Epithelial cell of proximal tubule (primary cell): ENCODE data around the gene FBXL15. TPM values are rescaled to one million over a fixed set of nuclear protein-coding genes. Genes with fewer than 3 reads are reported as not detected.

Experiments
- DNase-seq: peaks from one replicate; pipeline ENCODE4 v3.0.0-alpha.2; 2011; ENCODE audit warnings: low read depth
- H3K4me3 ChIP-seq: 2 replicates; pipeline ENCODE4 v1.5.1; 2011; ENCODE audit warnings: low read depth, mild to moderate bottlenecking, low read length
- total RNA-seq: library from RNA; depleted of rRNA; stranded (reverse); fragments of >200 nt; gene quantifications from 2 replicates; pipeline ENCODE4 v1.2.3, GENCODE V29; 2015
- TF ChIP-seq, protein P1 (sequence below): conservative IDR thresholded peaks from 2 replicates; pipeline ENCODE4 v1.5.1; 2012; ENCODE audit warnings: low read depth, mild to moderate bottlenecking, low read length

Gene FBXL15
- total RNA-seq, 1 donor from 2014 or later, result 34.6 TPM

DNA sequence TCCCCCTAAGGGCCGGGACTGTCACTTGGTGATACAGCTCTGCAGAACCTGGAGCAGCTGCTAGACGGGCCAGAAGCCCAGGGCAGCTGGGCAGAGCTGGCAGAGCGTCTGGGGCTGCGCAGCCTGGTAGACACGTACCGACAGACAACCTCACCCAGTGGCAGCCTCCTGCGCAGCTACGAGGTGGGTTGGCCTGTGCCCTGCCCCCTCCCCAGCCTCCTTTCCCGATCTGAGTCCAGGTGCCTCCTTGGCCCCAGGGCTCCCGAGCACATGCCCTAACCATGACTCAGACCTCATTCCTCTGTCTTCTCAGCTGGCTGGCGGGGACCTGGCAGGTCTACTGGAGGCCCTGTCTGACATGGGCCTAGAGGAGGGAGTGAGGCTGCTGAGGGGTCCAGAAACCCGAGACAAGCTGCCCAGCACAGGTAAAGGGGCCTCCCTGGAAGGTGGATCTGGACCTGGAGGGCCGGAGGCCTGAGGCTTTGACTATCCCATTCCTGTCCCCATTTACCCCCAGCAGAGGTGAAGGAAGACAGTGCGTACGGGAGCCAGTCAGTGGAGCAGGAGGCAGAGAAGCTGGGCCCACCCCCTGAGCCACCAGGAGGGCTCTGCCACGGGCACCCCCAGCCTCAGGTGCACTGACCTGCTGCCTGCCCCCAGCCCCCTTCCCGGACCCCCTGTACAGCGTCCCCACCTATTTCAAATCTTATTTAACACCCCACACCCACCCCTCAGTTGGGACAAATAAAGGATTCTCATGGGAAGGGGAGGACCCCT lies 18.7 kb upstream of the FBXL15 start:
- no peak overlapping the region for H3K4me3 ChIP-seq
- no peak for DNase-seq
- TF ChIP-seq, protein P1, sequence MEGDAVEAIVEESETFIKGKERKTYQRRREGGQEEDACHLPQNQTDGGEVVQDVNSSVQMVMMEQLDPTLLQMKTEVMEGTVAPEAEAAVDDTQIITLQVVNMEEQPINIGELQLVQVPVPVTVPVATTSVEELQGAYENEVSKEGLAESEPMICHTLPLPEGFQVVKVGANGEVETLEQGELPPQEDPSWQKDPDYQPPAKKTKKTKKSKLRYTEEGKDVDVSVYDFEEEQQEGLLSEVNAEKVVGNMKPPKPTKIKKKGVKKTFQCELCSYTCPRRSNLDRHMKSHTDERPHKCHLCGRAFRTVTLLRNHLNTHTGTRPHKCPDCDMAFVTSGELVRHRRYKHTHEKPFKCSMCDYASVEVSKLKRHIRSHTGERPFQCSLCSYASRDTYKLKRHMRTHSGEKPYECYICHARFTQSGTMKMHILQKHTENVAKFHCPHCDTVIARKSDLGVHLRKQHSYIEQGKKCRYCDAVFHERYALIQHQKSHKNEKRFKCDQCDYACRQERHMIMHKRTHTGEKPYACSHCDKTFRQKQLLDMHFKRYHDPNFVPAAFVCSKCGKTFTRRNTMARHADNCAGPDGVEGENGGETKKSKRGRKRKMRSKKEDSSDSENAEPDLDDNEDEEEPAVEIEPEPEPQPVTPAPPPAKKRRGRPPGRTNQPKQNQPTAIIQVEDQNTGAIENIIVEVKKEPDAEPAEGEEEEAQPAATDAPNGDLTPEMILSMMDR, result no peak

GRCh38 chr10:102402512-102402896 lies 18.1 kb upstream of the FBXL15 start:
- TF ChIP-seq, protein P1, result no peak
- no peak overlapping the region for H3K4me3 ChIP-seq
- no peak for DNase-seq

- TF ChIP-seq, protein P1, result no peak
- H3K4me3 ChIP-seq, result no peak overlapping the region
- no peak for DNase-seq
Measured at GRCh38 chr10:102403115-102403514, 17.5 kb upstream of the FBXL15 start.

DNA sequence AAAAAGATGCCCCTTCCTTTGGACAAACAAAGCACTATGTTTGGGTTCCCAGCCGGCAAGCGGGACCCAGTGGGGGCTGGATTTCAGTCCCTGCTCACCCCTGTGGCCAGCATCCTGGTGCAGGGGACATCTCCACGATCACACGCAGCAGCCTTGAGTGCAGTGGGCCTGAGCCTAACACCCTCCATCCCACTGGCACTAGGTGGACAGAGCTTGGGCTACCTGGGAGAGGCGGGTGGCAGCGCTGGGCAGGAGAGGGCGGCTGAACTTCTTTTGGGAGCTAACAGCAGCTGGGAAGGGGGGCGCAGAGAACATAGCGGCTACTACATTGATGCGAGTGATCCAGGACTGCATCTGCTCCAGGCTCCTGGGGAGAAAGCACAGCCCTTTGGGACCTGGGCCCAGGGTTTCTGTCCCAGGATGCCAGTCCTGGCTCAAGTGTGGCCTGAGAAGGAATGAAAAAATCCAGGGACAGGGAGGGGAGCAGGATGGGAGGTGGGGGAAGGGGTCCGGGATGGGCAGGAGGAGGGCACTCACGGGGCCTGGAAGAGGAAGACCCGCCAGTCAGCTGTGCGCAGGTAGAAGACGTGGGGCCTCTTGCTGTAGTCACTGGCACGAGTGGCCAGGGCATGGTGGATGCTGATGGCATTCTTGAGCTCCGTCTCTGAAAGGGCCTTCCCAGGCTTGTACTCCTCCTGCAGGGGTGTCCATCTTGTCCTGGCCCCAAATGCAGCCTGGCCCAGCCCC lies 16.1 kb upstream of the FBXL15 start:
- H3K4me3 ChIP-seq, result no peak overlapping the region
- TF ChIP-seq, protein P1, result no peak
- DNase-seq, result no peak

DNA sequence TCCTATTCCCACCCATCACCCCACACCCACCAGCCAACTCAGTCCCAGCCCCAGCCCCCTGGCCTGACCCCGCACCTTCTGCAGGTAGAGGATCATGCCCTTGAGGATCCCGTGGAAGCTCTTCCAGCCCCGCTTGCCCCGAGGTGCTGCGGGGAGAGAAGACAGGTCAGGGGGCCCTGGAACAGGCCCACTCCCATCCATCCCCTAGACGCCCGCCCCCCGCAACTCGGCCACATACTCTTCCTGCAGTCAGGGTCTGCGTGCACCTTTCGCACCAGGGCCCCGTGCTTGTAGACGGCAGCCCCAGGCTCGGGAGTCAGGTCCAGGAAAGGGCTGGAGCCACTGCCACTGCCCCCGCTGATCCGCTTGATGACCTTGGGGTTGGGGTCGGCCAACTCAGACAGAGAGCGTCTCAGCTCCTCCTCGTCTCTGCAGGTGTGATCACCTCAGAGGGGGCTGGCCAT lies 15.5 kb upstream of the FBXL15 start:
- TF ChIP-seq, protein P1, result no peak
- DNase-seq, result no peak
- H3K4me3 ChIP-seq, result no peak overlapping the region

DNA sequence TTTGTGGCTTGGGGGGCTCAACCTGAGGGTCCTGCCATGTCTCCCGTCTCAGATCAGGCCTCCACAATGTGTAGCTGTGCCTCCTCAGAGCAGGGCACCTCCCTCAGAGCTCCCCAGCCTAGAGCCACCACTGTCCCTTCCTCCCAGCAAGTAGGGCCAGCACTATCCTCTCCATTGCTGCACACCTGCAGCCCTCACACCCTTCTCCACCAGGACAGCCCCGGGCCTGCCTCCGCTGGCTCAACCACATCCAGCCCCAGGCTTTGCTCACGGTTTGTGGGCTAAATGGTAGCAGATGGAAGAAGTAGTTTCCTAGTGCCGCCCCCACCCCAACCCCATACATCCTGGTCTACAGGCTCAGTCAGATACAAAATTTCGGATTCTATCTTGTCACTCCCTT lies 15.0 kb upstream of the FBXL15 start:
- H3K4me3 ChIP-seq, result no peak overlapping the region
- TF ChIP-seq, protein P1, result no peak
- DNase-seq, result no peak

GRCh38 chr10:102406815-102407214 lies 13.8 kb upstream of the FBXL15 start:
- TF ChIP-seq, protein P1, result no peak
- H3K4me3 ChIP-seq, result no peak overlapping the region
- DNase-seq, result no peak
